Right atrium auricular region (tissue), 2 donors: ENCODE data around the gene HILPDA. TPM values are rescaled to one million over a fixed set of nuclear protein-coding genes. Genes with fewer than 3 reads are reported as not detected.
"Not testable (repeated sequence)": the region's sequence is repeated elsewhere in the genome, so short reads cannot be mapped to it uniquely, and the experiment has no call there.

Experiments
- DNase-seq: peaks from one replicate; pipeline ENCODE4 v3.0.0-alpha.2; 2019; ENCODE audit warnings: low spot score
- H3K27ac ChIP-seq, 2 donors: fragments of 200-600 bp; sonication (generic); 1 replicate in 1 of 2; 2 replicates in 1 of 2; pipeline ENCODE4 v1.5.1; 2016 to 2019
- H3K27me3 ChIP-seq, 2 donors: fragments of 200-600 bp; sonication (generic); one replicate each; pipeline versions ENCODE4 v1.5.1 to v1.6.0; 2017 to 2019
- H3K36me3 ChIP-seq: fragments of 200-600 bp; sonication (generic); one replicate; pipeline ENCODE4 v1.5.1; 2016
- H3K4me1 ChIP-seq, 2 donors: fragments of 200-600 bp; sonication (generic); one replicate each; pipeline versions ENCODE4 v1.5.1 to v1.6.0; 2017 to 2019
- H3K4me3 ChIP-seq, 2 donors: fragments of 200-600 bp; sonication (generic); 1 replicate in 1 of 2; 2 replicates in 1 of 2; pipeline ENCODE4 v1.5.1; 2017 to 2019; ENCODE audit warnings: mild to moderate bottlenecking in 1 of 2, moderate library complexity in 1 of 2
- H3K9me3 ChIP-seq, 2 donors: fragments of 200-600 bp; sonication (generic); one replicate each; pipeline ENCODE4 v1.5.1; 2019
- total RNA-seq, 2 donors: library from RNA; depleted of rRNA; stranded (reverse); fragments of >200 nt; gene quantifications; one replicate each; pipeline ENCODE4 v1.1.0, GENCODE V29; 2016
- TF ChIP-seq, protein P1 (sequence below), 2 donors: fragments of 200-600 bp; sonication (generic); IDR thresholded peaks; one replicate each; pipeline ENCODE4 v1.5.1; 2019; ENCODE audit warnings: antibody characterized with exemption in 2 of 2

HILPDA gene
- total RNA-seq, 2 donors from 2014 or later = 4.2 to 7.4 TPM

DNA sequence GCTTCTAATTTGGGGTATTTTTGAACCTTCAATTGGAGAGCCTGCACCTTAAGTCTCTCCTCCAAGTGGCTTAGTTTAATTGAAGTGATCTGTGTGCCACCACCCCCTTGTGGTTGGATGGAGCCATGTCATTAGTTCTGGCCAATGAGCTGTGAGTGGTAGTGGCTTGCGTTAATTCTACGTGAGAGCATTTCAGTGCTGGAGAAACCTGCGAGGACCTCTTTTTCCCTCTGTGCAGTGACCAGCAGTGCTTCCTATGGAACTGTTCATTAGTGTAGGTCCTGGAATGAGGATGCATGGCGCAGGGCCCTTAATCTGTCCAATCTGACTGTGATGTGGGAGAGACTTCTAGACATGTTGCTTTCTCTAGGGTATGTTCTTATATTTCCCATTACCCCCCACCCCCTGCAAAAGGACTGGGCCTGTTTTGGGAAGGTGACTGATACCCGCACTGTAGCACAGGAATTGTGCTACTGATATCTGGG lies 3.8 kb downstream of the HILPDA start:
- no peaks in the 10 kb centered on the region for H3K27me3 ChIP-seq
- DNase-seq = peak; percentile 72
- TF ChIP-seq, protein P1, sequence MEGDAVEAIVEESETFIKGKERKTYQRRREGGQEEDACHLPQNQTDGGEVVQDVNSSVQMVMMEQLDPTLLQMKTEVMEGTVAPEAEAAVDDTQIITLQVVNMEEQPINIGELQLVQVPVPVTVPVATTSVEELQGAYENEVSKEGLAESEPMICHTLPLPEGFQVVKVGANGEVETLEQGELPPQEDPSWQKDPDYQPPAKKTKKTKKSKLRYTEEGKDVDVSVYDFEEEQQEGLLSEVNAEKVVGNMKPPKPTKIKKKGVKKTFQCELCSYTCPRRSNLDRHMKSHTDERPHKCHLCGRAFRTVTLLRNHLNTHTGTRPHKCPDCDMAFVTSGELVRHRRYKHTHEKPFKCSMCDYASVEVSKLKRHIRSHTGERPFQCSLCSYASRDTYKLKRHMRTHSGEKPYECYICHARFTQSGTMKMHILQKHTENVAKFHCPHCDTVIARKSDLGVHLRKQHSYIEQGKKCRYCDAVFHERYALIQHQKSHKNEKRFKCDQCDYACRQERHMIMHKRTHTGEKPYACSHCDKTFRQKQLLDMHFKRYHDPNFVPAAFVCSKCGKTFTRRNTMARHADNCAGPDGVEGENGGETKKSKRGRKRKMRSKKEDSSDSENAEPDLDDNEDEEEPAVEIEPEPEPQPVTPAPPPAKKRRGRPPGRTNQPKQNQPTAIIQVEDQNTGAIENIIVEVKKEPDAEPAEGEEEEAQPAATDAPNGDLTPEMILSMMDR (IDR thresholded peaks at IDR 0.05) = peak; percentile 78 to 88

DNA sequence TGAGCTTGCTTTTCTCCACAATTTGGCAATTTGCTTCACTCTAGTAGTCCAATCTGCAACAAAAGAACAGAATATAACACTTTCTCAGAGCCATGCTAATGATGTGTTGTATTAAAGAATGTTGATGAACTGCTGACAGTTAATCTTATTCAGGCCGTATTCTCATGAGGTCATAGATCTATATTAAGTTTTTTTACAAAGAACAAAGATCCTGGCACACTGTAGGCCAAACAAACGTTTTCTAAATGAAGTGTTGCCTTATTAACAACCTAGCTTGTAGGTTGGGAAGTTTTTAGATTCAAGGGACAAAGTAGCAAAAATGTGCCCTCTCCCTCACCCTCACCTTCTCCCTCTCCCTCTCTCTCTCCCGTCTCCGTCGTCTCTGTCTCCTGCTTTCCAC lies 6.8 kb downstream of the HILPDA start:
- Histone ChIP-seq H3K27ac (no peak overlapping the region), H3K9me3 (no peaks in the 10 kb centered on the region), H3K27me3 (no peaks in the 10 kb centered on the region), H3K36me3 (peaks cover 2% of the 10 kb centered on the region), H3K4me3 (no peak overlapping the region), H3K4me1 (peaks cover 0 to 10% of the 10 kb centered on the region in 2 donors)
- no peak for DNase-seq
- TF ChIP-seq, protein P1 (IDR thresholded peaks at IDR 0.05) = no peak

More for the DNA sequence above, 3.8 kb downstream of the HILPDA start:
- Histone ChIP-seq H3K9me3 (no peaks in the 10 kb centered on the region), H3K4me1 (peaks cover 0 to 34% of the 10 kb centered on the region in 2 donors), H3K4me3 (no peak overlapping the region), H3K36me3 (peaks cover 5% of the 10 kb centered on the region), H3K27ac (no peak overlapping the region)

DNA sequence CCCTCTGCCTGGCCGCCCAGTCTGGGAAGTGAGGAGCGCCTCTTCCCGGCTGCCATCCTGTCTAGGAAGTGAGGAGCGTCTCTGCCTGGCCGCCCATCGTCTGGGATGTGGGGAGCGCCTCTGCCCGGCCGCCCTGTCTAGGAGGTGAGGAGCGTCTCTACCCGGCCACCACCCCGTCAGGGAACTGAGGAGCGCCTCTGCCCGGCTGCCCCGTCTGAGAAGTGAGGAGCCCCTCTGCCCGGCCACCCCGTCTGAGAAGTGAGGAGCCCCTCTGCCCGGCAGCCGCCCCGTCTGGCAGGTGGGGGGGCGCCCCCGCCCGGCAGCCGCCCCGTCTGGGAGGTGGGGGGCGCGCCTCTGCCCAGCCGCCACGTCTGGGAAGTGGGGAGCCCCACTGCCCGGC lies 7.7 kb downstream of the HILPDA start:
- not testable (repeated sequence) for H3K36me3 ChIP-seq, H3K4me3 ChIP-seq, H3K27ac ChIP-seq, DNase-seq, H3K27me3 ChIP-seq, H3K9me3 ChIP-seq
- H3K4me1 ChIP-seq = peaks cover 0 to 10% of the 10 kb centered on the region in 2 donors

DNA sequence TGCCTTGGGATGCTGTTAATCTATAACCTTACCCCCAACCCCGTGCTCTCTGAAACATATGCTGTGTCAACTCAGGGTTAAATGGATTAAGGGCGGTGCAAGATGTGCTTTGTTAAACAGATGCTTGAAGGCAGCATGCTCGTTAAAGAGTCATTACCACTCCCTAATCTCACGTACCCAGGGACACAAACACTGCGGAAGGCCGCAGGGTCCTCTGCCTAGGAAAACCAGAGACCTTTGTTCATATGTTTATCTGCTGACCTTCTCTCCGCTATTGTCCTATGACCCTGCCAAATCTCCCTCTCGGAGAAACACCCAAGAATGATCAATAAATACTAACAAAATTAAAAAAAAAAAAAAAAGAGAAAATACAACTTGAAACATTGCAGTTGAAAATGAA lies 8.3 kb downstream of the HILPDA start:
- H3K27me3 ChIP-seq, H3K9me3 ChIP-seq, H3K27ac ChIP-seq, H3K36me3 ChIP-seq, H3K4me1 ChIP-seq, DNase-seq, H3K4me3 ChIP-seq: not testable (repeated sequence)

DNA sequence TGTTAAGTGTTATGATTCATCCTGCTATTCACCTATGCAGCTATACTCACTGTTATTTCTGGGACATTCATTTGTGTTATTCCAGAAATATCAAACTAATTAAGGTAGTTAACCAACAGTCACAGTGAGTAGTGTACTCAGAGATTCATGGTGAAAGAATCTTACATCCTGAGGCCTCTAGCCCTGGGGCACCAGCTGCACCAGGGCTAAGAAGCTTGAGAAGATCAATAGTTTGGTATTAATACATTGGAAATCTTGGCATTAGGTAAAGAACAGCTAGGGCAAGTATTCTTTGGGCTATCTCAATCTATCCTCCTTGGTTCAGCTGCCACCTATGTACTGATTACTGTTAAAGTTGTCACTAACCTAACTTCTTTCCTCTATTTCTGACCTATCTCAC lies 11.2 kb downstream of the HILPDA start:
- not testable (repeated sequence) for H3K27me3 ChIP-seq, H3K27ac ChIP-seq, H3K4me1 ChIP-seq, H3K36me3 ChIP-seq, DNase-seq, H3K4me3 ChIP-seq, H3K9me3 ChIP-seq

DNA sequence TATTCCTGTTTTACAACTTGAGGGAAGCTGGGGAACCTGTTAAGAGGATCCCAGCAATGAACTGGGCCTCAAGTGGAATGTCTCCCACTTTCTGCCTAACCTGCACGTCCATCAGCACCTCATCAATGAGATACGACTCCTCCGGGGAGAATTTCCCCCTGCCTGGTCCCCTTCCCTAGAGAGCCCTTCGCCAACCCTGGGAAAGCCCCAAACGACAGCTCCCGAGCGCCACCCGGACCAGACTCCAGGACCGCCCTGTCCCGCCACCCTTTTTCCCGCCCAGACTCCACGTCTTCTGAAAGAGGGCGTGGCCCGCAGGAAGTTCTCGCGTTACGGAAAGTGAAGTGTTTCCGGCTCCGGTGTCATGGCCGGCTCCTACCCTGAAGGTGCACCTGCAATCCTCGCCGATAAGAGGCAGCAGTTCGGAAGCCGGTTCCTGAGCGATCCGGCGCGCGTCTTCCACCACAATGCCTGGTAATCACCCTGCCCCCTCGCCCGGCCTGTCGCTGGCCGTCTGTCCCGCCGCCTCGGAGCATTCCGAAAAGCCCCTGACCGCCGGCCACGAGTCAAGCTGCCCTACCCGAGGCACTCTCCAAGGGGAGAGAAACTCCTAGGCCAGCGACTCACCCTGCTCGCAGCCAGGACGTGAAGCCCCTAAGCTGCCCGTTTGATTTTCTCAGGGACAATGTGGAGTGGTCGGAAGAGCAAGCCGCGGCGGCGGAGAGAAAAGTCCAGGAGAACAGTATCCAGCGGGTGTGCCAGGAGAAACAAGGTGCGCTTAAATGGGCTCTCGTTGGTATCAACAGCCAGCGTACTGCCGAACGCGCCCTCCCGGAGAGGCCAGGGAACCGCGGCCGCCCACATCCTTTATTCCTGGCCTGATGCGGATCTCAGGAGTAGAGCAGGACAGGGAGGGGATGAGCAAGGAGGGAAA lies 21.0 kb downstream of the HILPDA start, which contains the start of gene METTL2B:
TSS of gene METTL2B (plus strand) at position 347 of the 934 bp plus-strand sequence. CDS start at position 365, 18 bp downstream.
- H3K27me3 ChIP-seq, H3K9me3 ChIP-seq: not testable (repeated sequence)
- DNase-seq = peak; percentile 94
- Histone ChIP-seq H3K4me1 (peaks cover 0 to 12% of the 10 kb centered on the region in 2 donors), H3K36me3 (peaks cover 18% of the 10 kb centered on the region), H3K4me3 (peak within 1 kb of the TSS; percentile 77 to 91), H3K27ac (peak within 1 kb of the TSS; percentile 68 to 80)
- TF ChIP-seq, protein P1 (IDR thresholded peaks at IDR 0.05) = peak in 1 of 2 donors; percentile 32

DNA sequence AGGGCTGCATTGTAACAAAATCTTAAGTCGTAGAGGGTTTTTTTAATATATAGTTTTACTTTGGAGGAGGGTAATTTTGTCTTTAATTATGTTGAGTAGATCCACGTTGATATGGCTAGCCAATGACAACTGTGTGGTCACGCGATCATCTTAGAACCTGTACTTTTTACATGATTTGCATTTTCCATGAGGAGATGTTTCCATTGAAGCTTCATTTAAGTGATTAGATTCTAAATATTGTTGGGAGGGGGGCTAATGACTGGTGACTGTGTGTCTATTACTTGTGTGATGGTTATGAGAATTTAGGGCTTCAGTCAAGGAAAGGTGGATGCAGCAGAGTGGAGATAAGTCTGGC lies 21.6 kb downstream of the HILPDA start:
- H3K9me3 ChIP-seq, H3K27me3 ChIP-seq, DNase-seq: not testable (repeated sequence)
- H3K4me1 ChIP-seq = peaks cover 0 to 12% of the 10 kb centered on the region in 2 donors
- peaks cover 25% of the 10 kb centered on the region for H3K36me3 ChIP-seq
- H3K4me3 ChIP-seq = peak overlapping the region; percentile 77 to 91
- H3K27ac ChIP-seq = peak overlapping the region in 1 of 2 donors; percentile 80

DNA sequence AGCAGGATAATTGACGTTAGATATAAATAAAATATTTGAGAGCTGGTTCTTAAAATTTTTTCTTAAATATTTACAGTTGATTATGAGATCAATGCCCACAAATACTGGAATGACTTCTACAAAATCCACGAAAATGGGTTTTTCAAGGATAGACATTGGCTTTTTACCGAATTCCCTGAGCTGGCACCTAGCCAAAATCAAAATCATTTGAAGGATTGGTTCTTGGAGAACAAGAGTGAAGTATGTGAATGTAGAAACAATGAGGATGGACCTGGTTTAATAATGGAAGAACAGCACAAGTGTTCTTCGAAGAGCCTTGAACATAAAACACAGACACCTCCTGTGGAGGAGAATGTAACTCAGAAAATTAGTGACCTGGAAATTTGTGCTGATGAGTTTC lies 23.4 kb downstream of the HILPDA start:
- not testable (repeated sequence) for H3K27me3 ChIP-seq

DNA sequence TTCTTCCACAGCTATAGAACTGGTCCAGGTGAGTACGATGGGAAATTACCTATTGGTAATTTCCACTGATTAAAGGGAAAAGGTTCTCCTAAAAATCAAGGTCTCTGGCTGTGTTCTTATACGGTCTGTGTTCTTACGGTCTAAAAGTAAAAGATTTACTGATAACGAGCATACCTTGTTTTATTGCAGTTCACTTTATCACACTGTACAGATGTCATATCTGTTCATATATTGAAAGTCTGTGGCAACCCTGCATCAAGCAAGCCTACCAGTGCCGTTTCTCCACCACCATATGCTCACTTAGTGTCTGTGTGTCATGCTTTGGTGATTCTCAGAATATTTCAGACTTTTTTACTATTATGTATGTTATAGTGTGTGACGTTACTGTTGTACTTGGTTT lies 32.5 kb downstream of the HILPDA start:
- not testable (repeated sequence) for DNase-seq, H3K9me3 ChIP-seq, H3K4me1 ChIP-seq, H3K4me3 ChIP-seq, H3K36me3 ChIP-seq, H3K27ac ChIP-seq, H3K27me3 ChIP-seq

More for the DNA sequence above, 23.4 kb downstream of the HILPDA start:
- not testable (repeated sequence) for H3K9me3 ChIP-seq, H3K4me3 ChIP-seq, H3K27ac ChIP-seq, DNase-seq
- Histone ChIP-seq H3K36me3 (peaks cover 29% of the 10 kb centered on the region), H3K4me1 (peaks cover 0 to 12% of the 10 kb centered on the region in 2 donors)
